Mucosa of descending colon (tissue), 3 donors: ENCODE data around the gene PRR18. TPM values are rescaled to one million over a fixed set of nuclear protein-coding genes. Genes with fewer than 3 reads are reported as not detected.

Experiments used
- ATAC-seq: fragments of 200-7000 bp; cut with Tn5 transposase; one replicate; pipeline ENCODE4 v1.9.1; 2020; ENCODE audit warnings: mild to moderate bottlenecking, moderate library complexity
- DNase-seq, 3 donors: peaks; one replicate each; pipeline ENCODE4 v3.0.0-alpha.2; 2020
- H3K36me3 ChIP-seq: fragments of 200-600 bp; one replicate; pipeline ENCODE4 v1.8.0; 2021; ENCODE audit warnings: low read depth, mild to moderate bottlenecking
- H3K4me1 ChIP-seq: fragments of 200-600 bp; one replicate; pipeline ENCODE4 v1.8.0; 2021; ENCODE audit warnings: low read depth, mild to moderate bottlenecking
- H3K4me3 ChIP-seq: fragments of 200-600 bp; one replicate; pipeline ENCODE4 v1.8.0; 2021; ENCODE audit warnings: mild to moderate bottlenecking
- H3K9me3 ChIP-seq: fragments of 200-600 bp; one replicate; pipeline ENCODE4 v1.8.0; 2021; ENCODE audit warnings: mild to moderate bottlenecking
- intact Hi-C, 2 donors: fragments of 100-400 bp; cut with DNase I in 1 of 2; cut with micrococcal nuclease in 1 of 2; formaldehyde crosslinking; loops; one replicate each; pipeline versions ENCODE4 v1.11.0 to v1.11.1; 2022; cut with DNase I, micrococcal nuclease
- total RNA-seq, 3 donors: library from RNA; stranded (reverse); fragmentation: NEBNext Ultra II Directional in 2 of 3; extraction: Animal tissue kit (Norgen Biotek cat#: 25700) in 2 of 3; gene quantifications; one replicate each; pipeline versions ENCODE4 v1.2.1 to v1.2.4, GENCODE V29; 2021 to 2023
- TF ChIP-seq, protein P1 (sequence below): fragments of 200-600 bp; IDR thresholded peaks from one replicate; pipeline ENCODE4 v1.8.0; 2022; ENCODE audit warnings: antibody characterized with exemption, mild to moderate bottlenecking
- donor health status: DM: no; HTN: no; CAD: no; lungs with moderate emphysema.
- donor health status: DM: no; HTN: no; CAD: no.
- donor health status: DM: no; HTN: yes; CAD: no.

The PRR18 gene
- total RNA-seq, 3 donors from 2014 or later: 0.13 TPM; not detected in 2

DNA sequence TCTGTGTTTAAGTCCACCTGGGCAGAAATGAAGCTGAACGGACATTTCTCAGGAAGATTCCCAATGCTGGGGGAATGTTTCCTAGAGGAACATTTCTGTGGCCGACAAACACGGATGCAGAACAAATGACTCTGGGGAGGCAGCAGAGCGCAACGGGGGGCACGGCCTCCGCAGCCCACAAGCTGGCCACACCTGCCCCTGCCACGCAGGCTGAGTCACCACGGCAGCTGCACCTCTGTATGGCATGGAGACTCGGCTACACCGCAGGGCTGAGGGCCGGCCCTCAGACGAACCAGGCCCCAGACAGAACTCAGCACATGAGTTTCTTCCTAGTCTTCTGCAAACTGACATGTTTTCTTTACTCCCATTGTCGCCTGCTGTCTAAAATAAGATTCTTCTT, 10.0 kb upstream of the PRR18 start:
- H3K4me1 ChIP-seq: no peaks in the 10 kb centered on the region
- no peaks in the 10 kb centered on the region for H3K36me3 ChIP-seq
- intact Hi-C loops: no loop called here
- H3K4me3 ChIP-seq: no peak overlapping the region
- DNase-seq (no peak), ATAC-seq (peak; percentile 31)
- TF ChIP-seq, protein P1, sequence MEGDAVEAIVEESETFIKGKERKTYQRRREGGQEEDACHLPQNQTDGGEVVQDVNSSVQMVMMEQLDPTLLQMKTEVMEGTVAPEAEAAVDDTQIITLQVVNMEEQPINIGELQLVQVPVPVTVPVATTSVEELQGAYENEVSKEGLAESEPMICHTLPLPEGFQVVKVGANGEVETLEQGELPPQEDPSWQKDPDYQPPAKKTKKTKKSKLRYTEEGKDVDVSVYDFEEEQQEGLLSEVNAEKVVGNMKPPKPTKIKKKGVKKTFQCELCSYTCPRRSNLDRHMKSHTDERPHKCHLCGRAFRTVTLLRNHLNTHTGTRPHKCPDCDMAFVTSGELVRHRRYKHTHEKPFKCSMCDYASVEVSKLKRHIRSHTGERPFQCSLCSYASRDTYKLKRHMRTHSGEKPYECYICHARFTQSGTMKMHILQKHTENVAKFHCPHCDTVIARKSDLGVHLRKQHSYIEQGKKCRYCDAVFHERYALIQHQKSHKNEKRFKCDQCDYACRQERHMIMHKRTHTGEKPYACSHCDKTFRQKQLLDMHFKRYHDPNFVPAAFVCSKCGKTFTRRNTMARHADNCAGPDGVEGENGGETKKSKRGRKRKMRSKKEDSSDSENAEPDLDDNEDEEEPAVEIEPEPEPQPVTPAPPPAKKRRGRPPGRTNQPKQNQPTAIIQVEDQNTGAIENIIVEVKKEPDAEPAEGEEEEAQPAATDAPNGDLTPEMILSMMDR: no peak
- no peaks in the 10 kb centered on the region for H3K9me3 ChIP-seq

DNA sequence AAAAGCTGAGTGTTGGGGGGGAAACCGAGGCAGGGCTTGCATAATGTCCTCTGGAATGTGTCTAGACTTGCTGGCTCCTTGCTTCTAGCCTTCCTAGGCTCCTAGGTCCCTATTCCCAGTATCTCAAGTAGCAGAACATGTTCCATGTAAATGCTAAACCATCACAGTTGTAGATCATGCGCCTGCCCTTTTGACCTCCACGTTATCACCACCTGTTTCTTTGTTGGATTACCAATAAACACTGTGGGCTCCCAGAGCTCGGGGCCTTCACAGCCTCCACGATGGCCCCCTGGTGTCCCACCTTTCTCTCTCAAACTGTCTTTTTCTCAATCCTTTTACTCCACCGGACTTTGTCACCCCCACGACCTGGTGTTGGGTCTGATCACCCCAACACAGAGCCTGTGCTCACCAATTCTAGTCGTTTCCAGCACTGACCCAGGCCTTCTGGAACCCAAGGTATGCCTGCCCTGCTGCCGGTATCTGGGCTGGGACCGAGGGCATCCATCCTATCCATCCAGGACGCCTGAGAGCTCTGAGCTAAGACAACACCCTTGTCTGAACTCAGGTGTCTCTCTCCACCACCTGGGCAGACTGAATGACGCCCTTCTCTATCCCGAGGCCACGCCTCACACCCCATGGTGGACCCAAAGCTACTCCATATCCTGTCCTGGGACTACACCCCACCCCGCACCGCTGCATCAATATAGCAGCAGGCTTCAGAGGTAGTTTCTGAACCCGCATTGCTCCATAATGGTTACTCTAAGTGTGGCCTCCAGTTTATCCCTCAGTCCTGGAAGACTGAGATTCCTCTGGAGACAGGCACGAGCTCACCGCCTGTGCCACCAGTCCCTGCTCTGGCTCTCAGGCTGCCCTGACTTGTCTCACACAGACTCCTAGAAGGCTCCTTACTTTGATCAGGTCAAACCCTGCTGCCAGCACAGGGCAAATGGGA, 9.3 kb upstream of the PRR18 start:
- no peaks in the 10 kb centered on the region for H3K4me1 ChIP-seq
- no peak overlapping the region for H3K4me3 ChIP-seq
- TF ChIP-seq, protein P1: no peak
- no peaks in the 10 kb centered on the region for H3K9me3 ChIP-seq
- intact Hi-C loops: no loop called here
- ATAC-seq (peak; percentile 19), DNase-seq (no peak)
- H3K36me3 ChIP-seq: no peaks in the 10 kb centered on the region

DNA sequence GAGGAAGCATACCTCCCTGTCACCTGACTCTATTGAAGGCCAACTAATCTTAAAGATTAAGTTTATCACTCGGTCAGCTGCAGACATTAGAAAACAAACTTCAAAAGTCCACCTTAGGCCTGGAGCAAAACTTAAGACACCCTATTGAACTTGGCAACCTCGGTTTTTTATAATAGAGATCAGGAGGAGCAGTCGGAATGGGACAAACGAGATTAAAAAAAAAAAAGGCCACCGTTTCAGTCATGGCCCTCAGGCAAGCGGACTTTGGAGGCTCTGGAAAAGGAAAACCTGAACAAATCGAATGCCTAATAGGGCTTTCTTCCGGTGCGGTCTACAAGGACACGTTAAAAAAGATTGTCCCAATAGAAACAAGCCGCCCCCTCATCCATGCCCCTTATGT, 7.2 kb upstream of the PRR18 start:
- Histone ChIP-seq H3K4me1 (no peaks in the 10 kb centered on the region), H3K9me3 (no peaks in the 10 kb centered on the region), H3K36me3 (no peaks in the 10 kb centered on the region), H3K4me3 (no peak overlapping the region)
- ATAC-seq (no peak), DNase-seq (no peak)
- intact Hi-C loops: no loop called here
- TF ChIP-seq, protein P1: no peak

DNA sequence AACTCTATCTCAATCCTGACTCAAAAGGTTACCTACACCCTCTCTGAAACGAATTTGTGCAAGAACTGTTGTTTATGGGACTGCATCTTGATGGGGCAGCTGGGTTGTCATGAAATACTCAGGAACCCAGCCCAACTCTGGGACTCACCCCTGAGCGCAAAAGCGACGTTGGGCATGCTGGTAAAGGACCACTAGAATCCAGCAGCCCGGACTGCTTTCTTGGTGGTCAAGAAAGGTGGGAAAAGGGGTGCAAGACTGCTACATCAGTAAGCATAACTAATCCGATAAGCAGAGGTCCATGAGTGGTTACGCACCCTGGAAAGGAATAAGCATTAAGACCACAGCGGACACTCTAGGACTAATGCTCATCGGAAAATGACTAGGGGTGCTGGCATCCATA, 6.3 kb upstream of the PRR18 start:
- DNase-seq: no peak
- no peak for ATAC-seq
- no peaks in the 10 kb centered on the region for H3K36me3 ChIP-seq
- H3K4me1 ChIP-seq: no peaks in the 10 kb centered on the region
- no peaks in the 10 kb centered on the region for H3K9me3 ChIP-seq
- intact Hi-C loops: loop anchor here in 1 of 2 donors (5.0 kb wide), 1 partner anchor 88 kb away; no protein-coding TSS in a partner anchor
- TF ChIP-seq, protein P1: no peak
- H3K4me3 ChIP-seq: no peak overlapping the region

DNA sequence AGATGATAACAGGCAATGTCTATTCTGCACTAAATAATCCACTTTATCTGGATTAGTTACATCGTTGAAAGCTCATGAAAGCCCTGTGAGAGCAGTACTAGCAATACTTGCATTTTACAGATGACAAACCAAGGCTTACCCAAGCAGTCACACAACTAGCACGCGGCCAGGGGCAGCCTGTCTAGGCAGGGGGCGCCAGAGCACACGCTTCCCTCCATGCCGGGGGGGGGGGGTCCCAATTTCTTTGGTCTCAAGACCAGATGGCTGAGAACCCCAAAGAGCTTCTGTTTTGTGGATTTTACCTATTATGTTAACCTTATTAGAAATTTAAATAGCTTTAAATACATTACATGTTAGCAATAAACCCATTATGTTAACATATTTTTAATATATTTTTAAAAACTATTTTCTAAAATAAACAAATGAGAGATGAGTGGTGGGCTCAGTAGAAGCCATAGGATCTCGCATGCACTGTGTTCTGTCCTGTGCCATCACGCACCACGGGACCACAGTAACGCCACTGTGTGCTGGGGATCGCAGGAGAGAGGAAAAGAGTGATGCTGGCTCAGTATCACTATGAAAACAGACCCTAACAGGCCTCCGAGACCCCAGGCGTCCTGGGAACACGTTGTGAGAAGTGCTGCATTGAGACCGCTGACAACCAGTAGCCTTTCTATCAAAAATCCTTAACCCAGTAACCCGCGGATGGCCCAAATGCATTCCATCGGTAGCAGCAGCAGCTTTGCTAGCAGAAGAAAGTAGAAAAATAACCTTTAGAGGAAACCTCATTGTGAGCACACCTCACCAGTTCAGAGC, 5.3 kb upstream of the PRR18 start:
- ATAC-seq: peak; percentile 75
- H3K36me3 ChIP-seq: no peaks in the 10 kb centered on the region

More for the DNA sequence above, 5.3 kb upstream of the PRR18 start:
- intact Hi-C loops: loop anchor here in 1 of 2 donors (5.0 kb wide), 1 partner anchor 89 kb away; no protein-coding TSS in a partner anchor
- TF ChIP-seq, protein P1: no peak
- DNase-seq: peak in 2 of 3 donors; percentile 40 to 50
- H3K4me1 ChIP-seq: peaks cover 1% of the 10 kb centered on the region
- H3K4me3 ChIP-seq: no peak overlapping the region
- no peaks in the 10 kb centered on the region for H3K9me3 ChIP-seq
